Breast epithelium (tissue), 4 donors: Measurements from ENCODE around the gene PTCD2. TPM values are rescaled to one million over a fixed set of nuclear protein-coding genes. Genes with fewer than 3 reads are reported as not detected.

Source experiments
- DNase-seq, 2 donors: peaks; one replicate each; pipeline ENCODE4 v3.0.0-alpha.2; 2019; ENCODE audit warnings: low spot score in 2 of 2
- H3K27ac ChIP-seq, 2 donors: fragments of 200-600 bp; sonication (generic) in 1 of 2; one replicate each; pipeline ENCODE4 v1.5.1; 2016 to 2019; ENCODE audit warnings: mild to moderate bottlenecking in 1 of 2
- H3K27me3 ChIP-seq, 2 donors: fragments of 200-600 bp; sonication (generic) in 1 of 2; one replicate each; pipeline versions ENCODE4 v1.5.1 to v1.6.0; 2017 to 2019; ENCODE audit warnings: control low read depth in 1 of 2, mild to moderate bottlenecking in 1 of 2
- H3K36me3 ChIP-seq: fragments of 200-600 bp; one replicate; pipeline ENCODE4 v1.5.1; 2019
- H3K4me1 ChIP-seq, 2 donors: fragments of 200-600 bp; sonication (generic); one replicate each; pipeline ENCODE4 v1.5.1; 2016 to 2019; ENCODE audit warnings: control low read depth in 1 of 2
- H3K4me3 ChIP-seq, 3 donors: fragments of 200-600 bp; sonication (generic); 1 replicate in 2 of 3; 2 replicates in 1 of 3; pipeline ENCODE4 v1.5.1; 2016 to 2019; ENCODE audit warnings: mild to moderate bottlenecking in 3 of 3, moderate library complexity in 2 of 3
- H3K9me3 ChIP-seq, 2 donors: fragments of 200-600 bp; sonication (generic) in 1 of 2; one replicate each; pipeline ENCODE4 v1.5.1; 2016 to 2019; ENCODE audit warnings: control low read depth in 1 of 2
- POLR2A ChIP-seq: fragments of 450-650 bp; IDR thresholded peaks from one replicate; pipeline ENCODE4 v1.6.1; 2016; ENCODE audit warnings: antibody characterized with exemption, mild to moderate bottlenecking, moderate library complexity
- POLR2AphosphoS5 ChIP-seq, 3 donors: sonication (generic); formaldehyde crosslinking; IDR thresholded peaks; one replicate each; pipeline ENCODE4 v1.6.1; 2017; ENCODE audit warnings: antibody characterized with exemption in 3 of 3
- intact Hi-C: fragments of 100-400 bp; cut with DNase I; formaldehyde crosslinking; loops from one replicate; pipeline ENCODE4 v1.15.1; 2023; ENCODE audit warnings: low total_unique reads
- total RNA-seq, 3 donors: library from RNA; depleted of rRNA; stranded (reverse); fragments of >200 nt; gene quantifications; one replicate each; pipeline ENCODE4 v1.1.0, GENCODE V29; 2016
- TF ChIP-seq, protein P1 (sequence below), 3 donors: fragments of 450-650 bp; IDR thresholded peaks; one replicate each; pipeline ENCODE4 v1.5.1; 2016 to 2017; ENCODE audit warnings: antibody characterized with exemption in 3 of 3, mild to moderate bottlenecking in 3 of 3, moderate library complexity in 3 of 3

The PTCD2 gene
- total RNA-seq, 3 donors from 2014 or later, result 5.6 to 10.1 (median 7.5) TPM

DNA sequence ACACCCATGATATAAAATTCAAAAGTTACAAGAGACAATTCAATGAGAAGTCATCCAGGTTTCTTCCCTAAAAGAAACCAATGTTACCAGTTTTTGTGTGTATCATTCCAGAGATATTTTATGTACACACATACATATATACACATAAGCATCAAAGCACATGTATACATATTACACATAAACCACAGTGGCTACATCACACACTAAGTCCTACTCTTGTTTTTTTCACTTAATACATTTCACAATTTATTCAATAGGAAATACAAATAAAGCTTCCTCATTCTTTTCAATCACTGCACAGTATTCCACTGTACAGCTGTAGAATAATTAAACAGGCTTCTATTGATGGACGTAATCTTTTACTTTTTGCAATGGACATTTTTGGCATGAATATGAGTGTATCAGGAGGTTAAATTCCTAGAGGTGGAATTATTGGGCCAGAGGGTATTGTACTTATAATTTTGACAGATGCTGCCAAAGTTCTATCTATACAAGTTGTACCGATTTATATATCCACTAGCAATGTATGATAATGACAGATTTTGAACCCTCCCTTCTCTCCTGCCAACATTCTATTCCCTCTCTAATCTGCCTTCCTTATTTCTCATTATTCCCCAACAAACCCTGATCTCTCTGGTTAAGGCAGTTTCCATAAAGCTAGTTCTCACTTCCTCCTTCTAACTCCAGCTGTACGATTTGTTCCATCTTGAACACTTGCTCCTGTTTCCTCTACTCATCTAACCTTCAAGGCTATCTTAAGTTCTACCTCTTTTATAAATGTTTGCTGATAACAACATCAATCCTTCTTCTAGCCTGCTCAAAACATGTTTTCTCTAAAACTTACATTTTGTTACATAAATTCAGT, 35.4 kb upstream of the PTCD2 start:
- no peak overlapping the region for H3K27ac ChIP-seq
- H3K4me3 ChIP-seq, result no peak overlapping the region
- H3K4me1 ChIP-seq, result peaks cover 0 to 4% of the 10 kb centered on the region in 2 donors
- intact Hi-C loops, result no loop called here
- no peaks in the 10 kb centered on the region for H3K9me3 ChIP-seq
- DNase-seq, result no peak
- H3K27me3 ChIP-seq, result no peaks in the 10 kb centered on the region
- TF ChIP-seq POLR2A, result no peak
- H3K36me3 ChIP-seq, result no peaks in the 10 kb centered on the region

- DNase-seq, result no peak
- TF ChIP-seq, protein P1, sequence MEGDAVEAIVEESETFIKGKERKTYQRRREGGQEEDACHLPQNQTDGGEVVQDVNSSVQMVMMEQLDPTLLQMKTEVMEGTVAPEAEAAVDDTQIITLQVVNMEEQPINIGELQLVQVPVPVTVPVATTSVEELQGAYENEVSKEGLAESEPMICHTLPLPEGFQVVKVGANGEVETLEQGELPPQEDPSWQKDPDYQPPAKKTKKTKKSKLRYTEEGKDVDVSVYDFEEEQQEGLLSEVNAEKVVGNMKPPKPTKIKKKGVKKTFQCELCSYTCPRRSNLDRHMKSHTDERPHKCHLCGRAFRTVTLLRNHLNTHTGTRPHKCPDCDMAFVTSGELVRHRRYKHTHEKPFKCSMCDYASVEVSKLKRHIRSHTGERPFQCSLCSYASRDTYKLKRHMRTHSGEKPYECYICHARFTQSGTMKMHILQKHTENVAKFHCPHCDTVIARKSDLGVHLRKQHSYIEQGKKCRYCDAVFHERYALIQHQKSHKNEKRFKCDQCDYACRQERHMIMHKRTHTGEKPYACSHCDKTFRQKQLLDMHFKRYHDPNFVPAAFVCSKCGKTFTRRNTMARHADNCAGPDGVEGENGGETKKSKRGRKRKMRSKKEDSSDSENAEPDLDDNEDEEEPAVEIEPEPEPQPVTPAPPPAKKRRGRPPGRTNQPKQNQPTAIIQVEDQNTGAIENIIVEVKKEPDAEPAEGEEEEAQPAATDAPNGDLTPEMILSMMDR (IDR thresholded peaks at IDR 0.05), result no peak
- TF ChIP-seq POLR2A (no peak), POLR2AphosphoS5 (IDR thresholded peaks at IDR 0.05) (no peak)
- H3K36me3 ChIP-seq, result no peaks in the 10 kb centered on the region
- intact Hi-C loops, result no loop called here
- H3K4me1 ChIP-seq, result peaks cover 0 to 4% of the 10 kb centered on the region in 2 donors
- H3K9me3 ChIP-seq, result no peaks in the 10 kb centered on the region
- H3K27ac ChIP-seq, result no peak overlapping the region
- H3K4me3 ChIP-seq, result no peak overlapping the region
- H3K27me3 ChIP-seq, result no peaks in the 10 kb centered on the region
Measured at GRCh38 chr5:72285424-72285821, 34.8 kb upstream of the PTCD2 start.

DNA sequence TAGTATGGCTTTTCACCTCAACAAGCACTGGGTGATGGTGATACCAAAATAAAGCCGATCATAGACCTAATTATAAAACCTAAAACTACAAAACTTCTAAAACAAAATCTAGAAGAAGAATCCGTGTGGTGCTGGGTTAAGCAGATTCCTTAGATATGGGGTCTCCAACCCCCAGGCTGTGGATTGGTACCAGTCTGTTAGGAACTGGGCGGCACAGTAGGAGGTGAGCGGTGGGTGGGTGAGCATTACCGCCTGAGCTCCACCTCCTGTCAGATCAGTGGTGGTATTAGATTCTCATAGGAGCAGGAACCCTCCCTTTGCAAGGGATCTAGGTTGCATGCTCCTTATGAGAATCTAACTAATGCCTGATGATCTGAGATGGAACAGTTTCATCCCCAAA, 33.4 kb upstream of the PTCD2 start:
- TF ChIP-seq, protein P1 (IDR thresholded peaks at IDR 0.05), result no peak
- TF ChIP-seq POLR2A (no peak), POLR2AphosphoS5 (IDR thresholded peaks at IDR 0.05) (no peak)
- no peaks in the 10 kb centered on the region for H3K27me3 ChIP-seq
- no peaks in the 10 kb centered on the region for H3K36me3 ChIP-seq
- peaks cover 0 to 4% of the 10 kb centered on the region in 2 donors for H3K4me1 ChIP-seq
- H3K9me3 ChIP-seq, result no peaks in the 10 kb centered on the region
- no peak overlapping the region for H3K4me3 ChIP-seq
- intact Hi-C loops, result no loop called here
- no peak overlapping the region for H3K27ac ChIP-seq
- DNase-seq, result no peak

DNA sequence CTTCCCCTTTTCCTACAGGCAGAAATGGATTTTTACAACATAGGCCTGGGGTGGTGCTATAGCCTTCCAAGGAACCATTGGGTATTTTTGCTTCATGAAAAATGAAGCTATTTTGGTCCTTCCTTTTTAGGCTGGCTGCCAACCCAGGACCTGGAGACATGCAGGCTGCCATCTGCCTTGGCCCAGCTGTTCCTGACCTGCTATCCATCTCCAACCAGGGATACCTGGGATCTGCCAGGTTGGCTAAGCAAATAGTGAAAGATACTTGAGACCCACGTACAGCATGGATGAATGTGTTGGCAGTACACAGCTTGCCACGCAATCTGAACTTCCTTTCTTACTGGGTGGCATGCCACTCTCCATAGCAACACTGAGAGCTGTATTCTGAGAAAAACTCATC, 31.2 kb upstream of the PTCD2 start:
- H3K27ac ChIP-seq, result no peak overlapping the region
- H3K27me3 ChIP-seq, result no peaks in the 10 kb centered on the region
- intact Hi-C loops, result no loop called here

GRCh38 chr5:72290356-72291133, 29.6 kb upstream of the PTCD2 start:
- Histone ChIP-seq H3K4me3 (no peak overlapping the region), H3K27ac (no peak overlapping the region)
- intact Hi-C loops, result no loop called here

More for the DNA sequence above, 31.2 kb upstream of the PTCD2 start:
- DNase-seq, result no peak
- H3K9me3 ChIP-seq, result no peaks in the 10 kb centered on the region
- no peak overlapping the region for H3K4me3 ChIP-seq
- no peaks in the 10 kb centered on the region for H3K4me1 ChIP-seq
- no peaks in the 10 kb centered on the region for H3K36me3 ChIP-seq
- no peak for TF ChIP-seq POLR2A
- TF ChIP-seq, protein P1 (IDR thresholded peaks at IDR 0.05), result no peak
- no peak for TF ChIP-seq POLR2AphosphoS5 (IDR thresholded peaks at IDR 0.05)

More at GRCh38 chr5:72290356-72291133, 29.6 kb upstream of the PTCD2 start:
- DNase-seq, result no peak
- TF ChIP-seq, protein P1 (IDR thresholded peaks at IDR 0.05), result no peak
- TF ChIP-seq POLR2AphosphoS5 (IDR thresholded peaks at IDR 0.05) (no peak), POLR2A (no peak)
- no peaks in the 10 kb centered on the region for H3K27me3 ChIP-seq
- H3K9me3 ChIP-seq, result no peaks in the 10 kb centered on the region
- no peaks in the 10 kb centered on the region for H3K36me3 ChIP-seq
- H3K4me1 ChIP-seq, result no peaks in the 10 kb centered on the region
